Stimulated activated CD8-positive, alpha-beta memory T cell treated with anti-CD3 and anti-CD28 coated beads, Interleukin-12 subunit alpha, Interleukin-12 subunit beta, amount 100 ng/mL, for 1 hour (primary cell): ENCODE results near the gene SLC2A4.

Experiments
- DNase-seq: peaks from one replicate; pipeline ENCODE4 v3.0.0-alpha.2; 2020; ENCODE audit warnings: low read depth

SLC2A4 gene

DNA sequence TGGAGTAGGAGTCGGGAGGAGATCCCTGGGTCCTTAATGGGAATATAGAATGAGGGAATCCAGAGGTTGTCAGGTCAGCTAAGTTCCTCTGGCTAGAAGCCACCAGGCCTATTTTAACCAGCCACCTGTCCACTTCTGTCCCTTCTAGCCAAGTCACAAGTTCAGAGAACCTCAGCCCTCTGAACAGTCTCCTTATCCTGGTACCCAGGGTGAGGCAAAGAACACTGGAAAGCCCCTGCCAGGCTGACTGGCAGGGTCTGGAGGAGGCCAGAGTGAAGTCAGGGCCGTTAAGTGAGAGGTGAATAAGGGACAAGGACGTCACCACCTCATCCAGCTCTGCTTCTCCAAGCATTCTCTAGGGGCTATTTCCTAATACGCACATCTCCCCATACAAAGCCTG, 32.7 kb upstream of the SLC2A4 start:
- DNase-seq = no peak

DNA sequence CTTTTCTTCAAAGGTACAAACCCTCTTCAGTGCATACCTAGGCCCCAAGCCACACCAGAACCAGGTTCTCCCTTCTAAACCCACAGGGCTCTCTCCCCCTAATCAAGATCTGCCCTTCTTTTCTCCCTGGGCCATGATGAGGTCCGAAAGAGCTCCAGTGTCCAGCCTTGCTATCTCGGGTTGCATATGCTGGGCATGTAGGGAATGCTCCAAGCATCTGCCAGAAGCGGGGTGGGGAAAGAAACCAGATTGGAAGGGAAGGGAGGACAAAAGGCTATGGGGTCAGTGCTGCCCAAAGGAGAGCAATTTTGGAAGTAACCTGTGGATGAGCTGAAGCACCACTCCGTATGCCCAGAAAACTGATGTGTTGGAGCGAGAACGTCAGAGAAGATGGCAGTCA, 32.3 kb upstream of the SLC2A4 start:
- DNase-seq = no peak

DNA sequence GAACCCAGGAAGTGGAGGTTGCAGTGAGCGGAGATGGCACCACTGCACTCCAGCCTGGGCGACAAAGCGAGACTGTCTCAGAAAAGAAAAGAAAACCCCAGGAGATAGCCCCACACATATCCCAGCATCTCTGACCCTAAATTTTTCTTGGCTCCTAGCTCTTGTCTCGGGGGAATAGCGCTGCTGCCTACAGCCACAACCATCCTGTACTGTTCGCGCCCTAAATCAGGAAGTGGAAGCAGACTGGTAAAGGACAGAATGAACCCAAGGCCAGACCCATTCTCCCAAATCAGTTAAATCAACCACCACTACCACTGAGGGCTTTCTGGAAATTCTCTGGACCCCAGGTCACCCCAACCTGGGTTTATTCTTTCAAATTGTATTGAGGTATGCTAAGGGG, 31.7 kb upstream of the SLC2A4 start:
- DNase-seq = no peak

DNA sequence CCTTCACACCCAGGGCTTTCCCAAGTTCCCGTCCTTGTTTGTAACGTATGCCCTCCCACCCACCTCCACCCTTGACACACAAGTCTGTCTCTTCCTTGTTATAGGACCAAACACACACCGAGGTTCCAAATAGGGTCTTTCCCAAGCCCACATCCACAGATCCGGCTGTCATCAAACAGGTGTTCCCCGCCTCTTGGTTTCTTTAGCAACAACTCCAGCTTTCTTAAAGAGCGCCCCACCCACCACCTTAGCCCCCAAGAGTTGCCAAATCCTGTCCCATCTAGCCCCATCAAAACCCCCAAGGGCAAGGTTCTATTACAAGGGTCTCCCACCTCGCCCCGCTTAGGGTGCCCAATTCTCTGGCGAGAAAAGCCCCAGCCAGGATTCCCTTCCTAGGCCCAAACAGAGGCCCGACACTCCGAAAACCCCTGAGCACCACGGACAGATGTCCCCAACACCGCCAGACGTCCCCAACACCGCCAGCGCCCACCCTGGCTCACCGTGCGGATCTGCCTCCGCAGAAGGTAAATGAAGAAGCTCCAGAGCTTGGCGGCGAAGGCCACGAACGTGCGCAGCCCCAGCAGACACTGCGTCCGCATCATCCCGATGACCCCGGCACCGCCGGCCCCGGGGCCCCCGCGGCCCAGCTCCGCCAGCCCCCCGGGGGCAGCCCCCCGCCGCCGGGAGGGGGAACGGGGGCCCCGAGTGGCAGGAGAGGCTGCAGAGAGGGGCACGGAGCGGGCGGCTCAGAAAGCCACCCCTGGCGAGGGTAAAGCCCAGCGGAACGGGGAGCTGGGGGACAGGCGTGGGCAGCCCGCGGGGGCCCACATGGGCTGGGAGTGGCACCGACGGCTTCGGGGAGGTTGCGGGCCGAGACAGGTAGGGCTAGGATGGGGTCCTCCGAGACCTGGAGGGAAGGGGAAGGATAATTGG, 30.6 kb upstream of the SLC2A4 start:
- DNase-seq = no peak

DNA sequence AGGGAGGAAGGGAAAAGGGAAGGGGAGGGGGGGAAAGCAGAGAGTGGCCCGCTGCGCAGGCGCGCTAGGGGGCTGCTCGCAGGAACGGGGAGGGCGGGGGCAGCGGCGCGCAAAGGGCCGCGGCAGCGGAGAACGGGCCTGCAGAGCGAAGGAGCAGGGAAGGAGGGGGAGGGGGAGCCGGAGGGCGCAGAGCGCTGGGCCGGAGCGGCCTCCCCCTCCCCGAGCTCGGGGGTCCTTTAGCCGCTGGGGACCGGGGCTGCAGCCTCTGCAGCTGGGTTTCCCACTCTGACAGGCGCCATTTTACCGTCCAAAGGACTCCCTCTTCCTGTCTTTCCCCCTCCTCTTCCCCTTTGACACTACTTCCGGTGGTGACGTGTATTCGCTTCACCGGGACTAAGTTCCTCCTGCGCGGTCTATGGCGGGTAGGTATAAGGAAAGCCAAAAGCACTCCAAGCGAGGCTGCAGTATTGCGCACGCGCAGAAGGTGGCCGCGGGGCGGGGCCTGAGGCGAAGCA, 29.8 kb upstream of the SLC2A4 start, which contains the start of gene CTDNEP1:
CTDNEP1 (minus strand) TSS at position 74 of the 515 bp plus-strand sequence. CDS start 438 bp downstream, outside the sequence.
- DNase-seq = peak; percentile 100

DNA sequence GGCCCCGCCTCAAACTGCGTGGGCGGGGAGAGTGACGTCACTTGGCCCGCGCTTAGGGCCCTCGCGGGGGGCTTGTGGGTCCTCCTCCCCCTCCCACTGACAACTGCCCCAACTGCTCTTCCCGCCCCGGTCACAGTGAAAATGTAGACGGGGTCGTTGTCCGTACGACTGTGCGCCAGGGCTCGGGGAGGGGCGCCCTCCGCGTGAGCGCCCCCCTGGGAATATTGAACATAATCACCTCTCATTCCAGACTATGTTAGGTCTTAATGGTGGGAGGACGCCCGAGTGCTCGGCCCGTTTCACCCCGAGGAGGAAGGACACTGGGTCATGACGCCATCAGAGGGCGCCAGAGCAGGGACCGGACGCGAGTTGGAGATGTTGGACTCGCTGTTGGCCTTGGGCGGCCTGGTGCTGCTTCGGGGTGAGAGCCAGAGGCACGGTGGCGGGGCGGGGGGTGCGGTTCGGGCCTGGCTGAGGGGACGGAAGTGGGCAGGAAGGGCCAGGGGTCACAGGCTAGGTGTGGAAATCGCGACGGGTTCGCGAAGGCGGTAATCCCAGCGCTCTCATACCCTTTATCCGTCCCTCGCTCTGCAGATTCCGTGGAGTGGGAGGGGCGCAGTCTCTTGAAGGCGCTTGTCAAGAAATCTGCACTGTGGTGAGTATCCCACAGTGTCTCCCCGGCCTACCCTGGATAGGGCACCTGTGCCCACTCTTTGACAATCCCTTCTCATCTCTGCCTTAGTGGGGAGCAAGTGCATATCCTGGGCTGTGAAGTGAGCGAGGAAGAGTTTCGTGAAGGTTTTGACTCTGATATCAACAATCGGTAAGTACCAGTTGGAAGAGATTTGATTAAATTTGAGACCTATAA, 29.1 kb upstream of the SLC2A4 start, which contains the start of gene ELP5:
ELP5 (plus strand) TSS at position 40 of the 868 bp plus-strand sequence; CDS start at position 376, 336 bp downstream.
- peak; percentile 75 for DNase-seq

DNA sequence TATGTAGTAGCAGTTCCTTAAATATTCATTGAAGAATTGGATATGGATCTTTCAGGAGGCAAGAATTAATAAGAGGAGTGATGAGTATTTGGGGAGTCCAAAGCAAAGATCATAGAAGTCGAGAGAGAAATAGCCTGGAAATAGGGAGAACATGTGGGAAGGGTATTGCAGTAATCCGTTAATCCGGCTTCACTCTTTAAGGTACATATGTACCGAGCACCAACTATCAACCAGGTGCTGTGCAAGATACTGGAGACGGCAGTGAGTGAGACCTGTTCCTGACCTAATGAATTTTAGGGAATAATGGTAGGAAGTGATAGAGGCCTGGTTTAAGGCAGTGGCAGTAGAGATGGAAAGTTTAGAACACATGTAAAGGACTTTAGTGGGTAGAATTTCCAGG, 28.4 kb upstream of the SLC2A4 start:
- no peak for DNase-seq

DNA sequence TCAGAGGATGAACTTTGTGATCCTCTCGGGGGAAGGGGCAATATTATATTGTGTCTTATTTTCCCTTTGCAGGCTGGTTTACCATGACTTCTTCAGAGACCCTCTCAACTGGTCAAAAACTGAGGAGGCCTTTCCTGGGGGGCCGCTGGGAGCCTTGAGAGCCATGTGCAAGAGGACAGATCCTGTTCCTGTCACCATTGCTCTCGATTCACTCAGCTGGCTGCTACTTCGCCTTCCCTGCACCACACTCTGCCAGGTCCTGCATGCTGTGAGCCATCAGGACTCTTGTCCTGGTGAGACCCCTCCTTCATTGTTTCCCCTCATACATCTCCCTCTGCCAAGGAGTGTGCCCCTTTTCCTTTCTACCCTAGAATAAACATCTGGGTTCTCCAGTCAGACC, 27.0 kb upstream of the SLC2A4 start:
- no peak for DNase-seq

DNA sequence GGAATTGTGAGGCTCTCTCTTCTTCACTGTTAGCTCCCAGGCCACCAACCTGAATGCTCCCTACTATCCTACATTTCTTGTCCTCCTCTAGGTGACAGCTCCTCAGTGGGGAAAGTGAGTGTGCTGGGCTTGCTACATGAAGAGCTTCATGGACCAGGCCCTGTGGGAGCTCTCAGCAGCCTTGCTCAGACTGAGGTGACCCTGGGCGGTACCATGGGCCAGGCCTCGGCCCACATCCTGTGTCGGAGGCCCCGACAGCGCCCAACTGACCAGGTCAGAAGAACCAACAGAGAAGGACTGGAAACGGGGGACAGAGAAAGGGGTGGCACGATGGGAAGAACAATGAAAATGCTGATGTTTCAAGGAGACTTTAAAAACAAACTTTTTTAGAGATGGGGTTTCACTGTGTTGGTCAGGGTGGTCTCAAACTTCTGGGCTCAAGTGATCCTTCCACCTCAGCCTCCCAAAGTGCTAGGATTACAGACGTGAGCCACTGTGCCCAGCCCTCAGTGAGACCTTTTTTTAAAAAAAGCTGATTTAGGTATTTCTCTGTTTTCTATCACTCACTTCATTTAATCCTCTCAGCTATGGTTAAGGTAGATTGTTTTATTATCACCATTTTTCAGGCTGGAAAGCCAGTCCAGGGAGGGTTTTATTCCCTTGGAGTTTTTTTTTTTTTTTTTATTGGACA, 24.6 kb upstream of the SLC2A4 start:
- DNase-seq = no peak

DNA sequence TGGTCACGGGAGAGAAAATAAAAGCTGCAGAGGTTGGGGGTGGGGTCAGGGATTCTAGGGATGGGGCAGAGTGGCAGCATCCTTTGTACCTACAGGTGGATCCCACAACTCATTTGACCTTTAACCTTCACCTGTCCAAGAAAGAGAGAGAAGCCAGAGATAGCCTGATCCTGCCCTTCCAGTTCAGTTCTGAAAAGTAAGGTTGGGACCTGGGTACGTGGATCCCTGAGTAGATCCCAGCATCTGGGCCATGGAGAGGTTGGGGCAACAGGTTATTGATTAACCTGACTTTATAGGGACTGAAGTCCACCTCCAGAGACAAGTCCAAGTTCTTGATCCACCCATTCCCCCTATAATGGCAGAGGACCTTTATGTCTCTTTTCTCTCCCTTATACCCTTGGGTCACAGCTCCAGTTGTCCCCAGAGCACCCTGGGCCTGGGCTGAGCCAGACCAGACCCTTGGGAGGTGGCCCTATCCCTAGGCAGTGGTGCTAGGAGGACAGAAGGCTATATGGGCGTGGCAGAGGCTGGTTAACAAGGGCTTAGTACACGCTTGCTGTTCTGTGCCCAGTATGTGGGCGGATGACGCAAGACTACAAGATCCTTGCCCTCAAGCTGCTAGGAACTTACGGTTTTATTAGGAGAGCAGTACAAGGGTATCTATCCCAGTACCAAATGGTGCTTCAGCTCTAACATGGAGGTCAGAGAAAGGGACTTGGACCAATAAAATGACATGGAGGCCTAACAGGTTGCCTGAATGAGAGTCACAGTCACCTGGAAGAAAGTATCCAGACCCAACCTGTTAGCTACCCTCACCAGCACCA, 22.6 kb upstream of the SLC2A4 start:
- no peak for DNase-seq

DNA sequence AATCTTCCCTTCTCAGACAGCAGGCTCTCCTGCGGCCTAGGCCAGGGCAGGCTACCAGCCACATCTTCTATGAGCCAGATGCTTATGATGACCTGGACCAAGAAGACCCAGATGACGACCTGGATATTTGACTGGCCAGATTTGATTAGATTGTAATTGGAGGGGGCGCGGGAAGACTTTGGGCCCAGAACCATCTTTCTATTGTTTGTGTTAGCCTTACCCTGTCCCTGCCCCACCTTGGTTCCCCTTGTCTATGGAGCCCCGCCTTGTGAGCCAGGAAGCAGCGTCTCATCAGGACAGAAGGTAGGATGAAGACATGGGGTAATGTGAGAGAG, 22.0 kb upstream of the SLC2A4 start:
- DNase-seq = no peak

DNA sequence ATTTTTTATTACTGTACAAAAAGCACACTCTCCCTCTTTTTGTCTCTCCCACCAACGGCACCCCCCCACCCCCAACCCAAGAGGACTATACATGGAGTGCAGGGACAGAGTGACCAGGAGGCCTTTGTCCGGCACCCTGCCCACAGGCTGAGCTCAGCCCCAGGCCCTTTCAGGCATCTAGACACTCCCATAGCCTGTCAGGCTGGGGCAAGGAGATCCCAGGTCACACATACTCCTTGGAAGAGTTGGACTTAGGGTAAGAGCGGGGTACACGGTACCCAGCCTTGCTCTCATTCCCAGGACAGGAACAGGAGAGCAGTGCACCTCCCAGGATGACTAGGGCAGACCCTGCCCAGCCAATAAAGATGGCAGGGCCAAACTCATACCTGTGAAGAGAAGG, 21.4 kb upstream of the SLC2A4 start:
- no peak for DNase-seq

DNA sequence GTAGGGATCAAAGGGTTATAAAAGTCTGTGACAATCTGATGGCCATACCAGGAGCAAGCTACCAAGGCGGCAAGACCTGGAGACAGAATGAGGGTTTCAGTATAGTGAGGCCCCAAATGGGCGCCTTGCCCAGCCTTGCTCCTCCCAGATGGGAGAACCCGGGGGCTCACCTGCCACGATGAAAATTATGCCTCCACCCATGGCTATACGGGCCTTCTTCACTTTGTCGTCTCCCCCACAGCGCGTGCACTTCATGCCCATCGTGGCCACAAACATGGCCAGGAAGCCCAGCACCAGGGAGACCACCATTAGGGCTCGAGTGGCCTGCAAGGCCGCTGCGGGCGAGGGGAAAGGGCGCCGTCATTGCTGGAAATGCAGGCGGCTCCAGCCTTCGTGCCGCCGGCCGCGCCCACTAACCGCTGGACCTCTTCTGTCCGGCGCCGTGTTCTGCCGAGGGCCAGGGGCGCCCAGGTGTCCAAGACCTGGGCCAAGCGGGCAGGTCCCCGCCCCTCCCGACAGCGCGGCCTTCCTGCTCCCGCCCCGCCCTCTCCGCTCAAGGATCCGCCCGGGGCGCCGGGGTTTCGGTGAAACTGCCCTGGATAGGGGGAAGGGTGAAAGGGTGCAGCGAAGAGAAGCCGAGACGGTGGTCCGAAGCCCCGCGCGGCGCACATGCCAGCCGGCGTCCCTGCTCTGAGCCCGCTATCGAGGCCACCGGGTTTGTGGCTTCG, 20.7 kb upstream of the SLC2A4 start:
- DNase-seq = no peak

DNA sequence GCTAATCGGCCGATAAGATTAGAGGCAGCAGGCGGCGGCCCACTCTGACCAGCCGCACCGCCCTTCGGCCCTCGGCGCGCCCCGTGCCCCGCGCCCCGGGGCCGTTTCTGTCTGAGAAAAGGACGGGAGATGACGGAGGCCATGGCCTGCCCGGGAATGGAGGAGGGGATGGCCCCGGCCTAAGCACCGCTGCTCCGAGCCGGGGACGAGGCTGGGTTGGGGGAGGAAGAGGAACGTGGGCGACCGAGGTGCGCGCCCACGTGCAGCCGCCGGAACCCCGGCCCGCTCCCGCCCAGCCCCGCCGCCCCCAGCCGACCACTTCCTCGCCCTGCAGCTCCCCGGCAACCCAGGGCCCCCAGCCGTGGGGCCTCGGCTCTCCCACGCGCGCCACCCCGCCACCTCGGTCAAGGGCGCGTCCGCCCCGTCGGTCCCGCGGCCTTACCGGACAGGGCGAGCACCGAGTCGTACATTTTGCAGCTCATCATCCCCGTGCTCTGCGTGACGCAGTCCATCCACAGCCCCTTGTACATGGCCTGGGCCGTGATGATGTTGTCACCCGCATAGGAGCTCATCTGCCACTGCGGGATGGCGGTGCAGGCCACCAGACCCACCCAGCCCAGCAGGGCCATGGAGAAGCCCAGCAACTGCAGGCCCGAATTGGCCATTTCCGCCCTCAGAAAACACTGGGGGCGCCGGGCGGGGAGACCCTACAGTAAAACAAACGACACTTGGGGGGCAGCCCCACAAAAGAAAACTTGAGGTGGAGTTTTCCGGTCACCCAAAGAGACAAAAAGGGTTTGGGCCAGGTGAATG, 19.9 kb upstream of the SLC2A4 start:
- DNase-seq = no peak

DNA sequence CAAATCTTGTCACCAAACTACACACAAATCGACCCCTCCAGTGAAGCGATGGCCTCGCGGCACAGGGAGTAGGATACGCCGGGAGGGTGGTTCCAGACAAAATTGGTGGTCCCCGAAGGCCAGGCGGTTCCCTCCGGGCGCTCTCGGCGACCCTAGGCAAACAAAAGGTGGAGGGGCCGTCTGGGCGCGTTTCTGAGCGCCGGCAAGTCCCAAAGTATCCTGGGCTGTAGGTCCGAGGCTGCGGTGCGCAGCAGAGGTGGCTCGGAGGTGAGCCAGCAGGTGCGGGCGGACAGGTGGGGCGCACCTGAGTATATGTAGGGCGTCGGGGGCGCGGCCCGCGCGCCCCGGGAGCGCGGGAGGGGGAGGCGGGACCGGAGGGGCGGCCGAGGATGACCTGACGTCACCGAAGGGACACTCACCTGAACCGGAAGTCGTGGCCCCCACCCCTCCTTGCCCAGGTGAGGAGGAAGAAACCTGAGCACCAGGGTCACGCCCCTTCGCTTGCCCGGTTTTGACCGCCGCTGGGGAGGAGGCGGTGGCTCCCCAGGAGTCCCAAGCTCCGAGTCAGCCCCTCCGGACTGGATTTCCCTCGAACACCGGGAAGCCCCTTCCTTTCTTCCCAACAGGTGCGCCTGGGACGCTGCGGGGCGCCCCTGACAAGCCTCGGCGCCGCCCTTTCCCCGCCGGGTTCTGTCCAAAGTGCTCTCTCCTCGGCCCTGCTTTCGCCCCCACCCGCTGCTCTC, 19.2 kb upstream of the SLC2A4 start, which contains the start of gene CLDN7:
CLDN7 (minus strand) TSS at position 287 of the 743 bp plus-strand sequence. CDS start 435 bp downstream, outside the sequence.
- DNase-seq = no peak

DNA sequence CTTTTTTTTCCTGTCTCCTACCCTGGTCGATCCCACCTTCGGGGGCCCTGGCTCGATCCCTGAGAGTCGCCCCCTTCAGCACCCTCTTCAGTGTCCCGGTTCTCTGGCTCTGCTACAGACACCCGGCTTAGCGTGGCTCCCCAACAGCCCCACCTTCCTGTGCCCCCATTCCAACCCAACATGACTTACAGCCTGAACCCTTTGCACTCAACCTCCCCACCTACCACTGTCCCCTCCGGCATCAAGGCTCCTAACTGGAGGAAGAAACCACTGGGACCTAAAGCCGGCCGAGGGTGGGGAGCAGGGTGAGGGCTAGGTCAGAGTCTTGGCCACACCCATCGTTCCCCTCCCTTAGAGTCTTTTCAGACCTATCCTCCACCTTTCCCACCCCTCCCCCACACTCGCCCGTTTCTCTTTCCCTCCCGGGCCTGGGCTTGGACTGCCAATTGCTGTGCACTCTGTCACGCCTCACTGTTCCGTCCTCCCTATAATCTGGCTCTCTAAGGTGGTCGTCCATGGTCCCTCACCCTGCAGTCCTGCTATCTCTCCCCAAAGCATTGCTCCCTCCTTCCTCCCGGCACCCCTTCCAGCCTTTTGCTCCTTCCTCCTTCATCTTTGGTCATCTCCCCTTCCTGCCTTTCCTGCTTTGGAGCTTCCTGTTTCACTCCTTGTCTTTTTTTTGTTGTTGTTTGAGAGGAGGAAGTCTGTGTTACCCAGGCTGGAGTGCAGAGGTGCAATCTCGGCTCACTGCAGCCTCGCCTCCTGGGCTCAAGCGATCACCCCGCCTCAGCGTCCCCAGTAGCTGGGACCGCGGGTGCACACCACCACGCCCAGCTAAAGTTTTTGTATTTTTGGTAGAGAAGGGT, 18.4 kb upstream of the SLC2A4 start:
- DNase-seq = no peak

DNA sequence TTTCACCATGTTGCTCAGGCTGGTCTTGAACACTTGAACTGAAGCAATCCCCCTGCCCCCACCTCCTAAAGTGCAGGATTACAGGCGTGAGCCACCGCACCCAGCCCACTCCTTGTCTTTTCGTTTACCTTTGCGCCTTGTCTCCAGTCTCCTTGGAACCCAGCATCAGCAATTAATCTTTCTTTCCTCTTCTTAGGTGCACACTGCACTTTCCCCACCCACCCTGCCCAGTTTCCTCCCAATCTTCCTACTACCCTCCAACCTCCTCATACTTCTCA, 17.8 kb upstream of the SLC2A4 start:
- DNase-seq = no peak

DNA sequence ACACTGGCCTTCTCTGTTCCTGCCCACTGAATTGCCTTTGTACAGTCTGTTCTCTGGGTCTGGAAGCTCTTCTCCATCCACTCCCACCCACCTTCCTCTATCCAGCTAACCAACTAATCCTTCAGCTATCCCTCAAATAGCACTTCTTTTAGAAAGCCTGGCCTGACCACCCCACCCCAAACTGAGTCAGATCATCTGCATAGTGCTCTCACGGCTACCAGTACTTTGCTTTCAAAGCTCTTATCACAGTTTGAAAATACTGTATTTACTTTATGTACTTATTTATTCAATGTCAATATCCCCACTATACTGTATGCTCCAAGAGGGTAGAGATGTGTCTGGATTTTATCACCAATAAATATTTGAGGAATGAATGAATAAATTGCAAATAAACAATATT, 14.7 kb upstream of the SLC2A4 start:
- no peak for DNase-seq
